ENCODE measurements around the gene ACBD6.
"Not testable (repeated sequence)": the region's sequence is repeated elsewhere in the genome, so short reads cannot be mapped to it uniquely, and the experiment has no call there.

ACBD6 gene

GRCh38 chr1:180415985-180416633 lies 86.3 kb downstream of the ACBD6 start:
- peak; percentile 66 for DNase-seq (ENCODE audit: low spot score)

GRCh38 chr1:180415236-180415848 lies 87.0 kb downstream of the ACBD6 start:
- DNase-seq (ENCODE audit: low spot score) = no peak

GRCh38 chr1:180412583-180412982 lies 89.8 kb downstream of the ACBD6 start:
- no peak for DNase-seq (ENCODE audit: low spot score)

- DNase-seq (ENCODE audit: low spot score) = not testable (repeated sequence)
Measured at GRCh38 chr1:180408128-180408527, 94.2 kb downstream of the ACBD6 start.

- no peak for DNase-seq (ENCODE audit: low spot score)
Measured at GRCh38 chr1:180407051-180407450, 95.3 kb downstream of the ACBD6 start.

- no peak for DNase-seq (ENCODE audit: low spot score)
Measured at GRCh38 chr1:180402551-180402950, 99.8 kb downstream of the ACBD6 start.

- no peak for DNase-seq (ENCODE audit: low spot score)
Measured at GRCh38 chr1:180402001-180402400, 100.4 kb downstream of the ACBD6 start.

- no peak for DNase-seq (ENCODE audit: low spot score)
Measured at GRCh38 chr1:180397175-180397574, 105.2 kb downstream of the ACBD6 start.

- DNase-seq (ENCODE audit: low spot score) = no peak
Measured at GRCh38 chr1:180392427-180393145, 109.8 kb downstream of the ACBD6 start.

GRCh38 chr1:180392020-180392419 lies 110.4 kb downstream of the ACBD6 start:
- DNase-seq (ENCODE audit: low spot score) = no peak

GRCh38 chr1:180387413-180387812 lies 115.0 kb downstream of the ACBD6 start:
- no peak for DNase-seq (ENCODE audit: low spot score)

- no peak for DNase-seq (ENCODE audit: low spot score)
Measured at GRCh38 chr1:180386745-180387367, 115.5 kb downstream of the ACBD6 start.

- no peak for DNase-seq (ENCODE audit: low spot score)
Measured at GRCh38 chr1:180385144-180385543, 117.2 kb downstream of the ACBD6 start.

GRCh38 chr1:180384286-180385005 lies 117.9 kb downstream of the ACBD6 start:
- no peak for DNase-seq (ENCODE audit: low spot score)

GRCh38 chr1:180382326-180383115 lies 119.9 kb downstream of the ACBD6 start:
- DNase-seq (ENCODE audit: low spot score) = no peak

GRCh38 chr1:180381184-180381580 lies 121.2 kb downstream of the ACBD6 start:
- DNase-seq (ENCODE audit: low spot score) = no peak

GRCh38 chr1:180380259-180381183 lies 121.9 kb downstream of the ACBD6 start:
- no peak for DNase-seq (ENCODE audit: low spot score)

- DNase-seq (ENCODE audit: low spot score) = no peak
Measured at GRCh38 chr1:180376800-180377199, 125.6 kb downstream of the ACBD6 start.

- DNase-seq (ENCODE audit: low spot score) = no peak
Measured at GRCh38 chr1:180376253-180376652, 126.1 kb downstream of the ACBD6 start.

GRCh38 chr1:180372728-180373127 lies 129.6 kb downstream of the ACBD6 start:
- no peak for DNase-seq (ENCODE audit: low spot score)

Data from COLO829 (cell line).